ENCODE results near the gene MYO18B.
A peak's percentile ranks its signal among the peaks of the same experiment; 100 is the strongest.

The MYO18B gene

DNA sequence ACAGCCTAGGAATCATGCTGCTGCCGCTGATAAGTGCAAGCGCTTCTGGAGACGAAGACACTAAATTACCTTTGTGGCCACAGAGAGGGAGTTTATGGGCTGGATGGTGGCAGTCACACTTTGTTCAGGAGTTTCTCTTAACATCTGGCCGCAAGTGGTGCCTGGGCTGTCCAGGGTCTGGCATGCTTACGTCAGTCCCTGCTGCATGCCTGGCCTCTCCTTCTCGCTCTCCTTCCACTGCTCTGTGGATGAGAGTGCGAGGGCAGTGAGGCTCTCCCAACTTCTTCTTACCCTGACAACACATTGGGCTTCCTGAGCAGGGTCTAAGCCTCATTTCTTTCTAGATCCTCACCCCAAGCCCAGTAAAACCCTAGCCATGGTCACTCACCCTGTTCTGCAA lies 266.6 kb downstream of the MYO18B start:
- DNase-seq, result no peak

DNA sequence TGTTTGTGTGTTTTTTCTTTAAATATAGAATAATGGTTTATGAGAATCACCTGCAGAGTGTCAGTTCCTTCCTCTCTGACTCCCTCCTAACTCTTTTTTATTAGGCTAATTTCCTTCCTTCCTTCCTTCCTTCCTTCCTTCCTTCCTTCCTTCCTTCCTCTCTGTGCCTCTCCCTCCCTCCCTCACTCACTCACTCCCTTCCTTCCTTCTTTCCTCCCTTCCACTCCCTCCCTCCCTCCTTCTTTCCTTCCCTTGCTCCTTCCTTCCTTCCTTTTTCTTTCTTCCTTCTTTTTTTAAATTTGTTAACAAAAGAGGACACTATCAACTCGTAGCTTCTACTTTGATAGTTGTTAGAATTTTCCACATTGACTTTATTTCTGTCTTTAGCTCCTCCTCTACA lies 274.9 kb downstream of the MYO18B start:
- no peak for DNase-seq

DNA sequence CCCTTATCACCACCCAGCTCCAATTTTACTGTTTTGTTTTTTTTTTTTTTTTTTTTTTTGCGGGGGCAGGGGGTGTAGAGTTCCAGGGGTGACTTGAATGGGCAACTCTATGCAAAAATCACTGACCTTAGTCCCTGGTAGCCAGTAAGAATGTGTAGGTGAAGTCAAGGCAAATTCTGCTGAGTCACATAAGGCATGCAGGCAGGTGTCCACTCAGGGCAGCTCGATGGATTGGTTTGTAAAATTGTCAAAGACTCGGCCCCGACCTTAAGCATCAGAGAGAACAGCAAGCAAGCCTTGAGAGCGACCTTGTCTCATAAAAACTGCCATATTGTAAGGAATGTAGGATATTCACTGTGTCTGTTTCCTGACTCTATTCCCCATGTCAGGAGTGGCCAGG lies 275.9 kb downstream of the MYO18B start:
- DNase-seq, result no peak

DNA sequence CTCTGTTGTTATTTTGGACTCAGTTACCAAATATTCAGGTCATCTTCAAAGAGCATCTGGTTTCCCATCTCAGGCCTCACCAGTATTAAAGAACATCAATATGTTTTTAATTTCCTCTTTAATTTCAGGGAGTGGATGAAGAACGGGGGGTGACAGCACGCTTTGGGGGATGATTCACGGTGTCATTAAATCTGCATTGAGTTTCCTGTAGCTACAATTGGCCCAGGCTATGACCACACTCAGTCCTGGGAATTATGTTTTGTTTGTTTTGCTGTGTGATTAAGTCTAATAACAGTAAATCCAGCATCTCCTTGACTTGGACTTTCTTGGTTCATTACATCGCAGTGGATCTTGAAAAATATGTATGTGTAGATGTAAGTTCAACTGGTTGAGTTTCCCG lies 277.6 kb downstream of the MYO18B start:
- DNase-seq, result no peak

DNA sequence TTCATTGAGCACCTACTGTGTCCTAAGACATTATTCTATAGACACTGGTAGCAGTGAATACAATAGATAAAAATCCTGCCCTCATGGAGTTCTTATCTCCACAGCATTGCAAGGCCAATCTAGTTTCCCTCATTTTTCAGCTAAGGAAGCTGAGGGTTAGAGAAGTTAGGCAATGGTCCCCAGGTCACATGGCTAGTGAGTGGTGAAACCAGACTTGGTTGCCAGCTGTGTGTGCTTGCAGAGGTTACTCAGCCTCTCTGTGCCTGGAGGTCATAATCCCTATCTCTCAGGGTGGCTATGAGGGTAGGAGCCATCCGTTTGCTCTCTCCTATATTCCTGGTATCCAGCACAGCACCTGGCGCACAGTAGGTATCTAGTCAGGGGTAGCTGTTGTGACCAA lies 279.5 kb downstream of the MYO18B start:
- DNase-seq, result no peak

DNA sequence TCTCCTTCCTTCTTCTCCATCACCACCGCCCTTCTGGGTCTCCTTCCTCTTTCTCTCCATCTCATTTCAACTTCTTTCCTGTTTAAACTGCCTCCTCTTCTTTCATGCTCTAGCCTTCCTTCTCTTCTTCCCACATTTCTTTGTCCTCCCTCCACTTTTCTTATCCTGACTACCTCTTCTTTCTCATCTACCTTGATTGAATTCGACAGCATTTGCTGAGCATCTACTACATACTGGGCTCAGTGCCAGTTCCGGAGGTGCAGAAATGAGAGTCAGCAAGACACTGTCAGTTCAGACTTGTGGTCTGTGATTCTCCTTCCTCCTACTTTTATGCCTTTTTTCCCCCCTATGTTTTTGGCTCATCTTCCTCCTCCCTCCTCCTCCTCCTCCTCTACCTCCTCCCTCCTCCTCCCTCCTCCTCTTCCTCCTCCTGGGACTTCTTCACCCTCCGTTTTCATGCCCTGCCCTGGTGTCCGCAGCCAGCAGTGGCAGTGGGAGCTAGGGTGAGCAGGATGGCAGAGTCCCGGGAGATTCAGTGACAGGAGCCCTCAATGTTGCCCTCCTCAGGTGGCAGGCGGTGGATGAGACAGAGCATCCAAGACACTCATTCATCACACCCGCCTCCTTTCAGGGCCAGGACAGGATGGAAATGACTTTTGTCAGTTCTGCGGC lies 281.3 kb downstream of the MYO18B start:
- DNase-seq, result no peak

DNA sequence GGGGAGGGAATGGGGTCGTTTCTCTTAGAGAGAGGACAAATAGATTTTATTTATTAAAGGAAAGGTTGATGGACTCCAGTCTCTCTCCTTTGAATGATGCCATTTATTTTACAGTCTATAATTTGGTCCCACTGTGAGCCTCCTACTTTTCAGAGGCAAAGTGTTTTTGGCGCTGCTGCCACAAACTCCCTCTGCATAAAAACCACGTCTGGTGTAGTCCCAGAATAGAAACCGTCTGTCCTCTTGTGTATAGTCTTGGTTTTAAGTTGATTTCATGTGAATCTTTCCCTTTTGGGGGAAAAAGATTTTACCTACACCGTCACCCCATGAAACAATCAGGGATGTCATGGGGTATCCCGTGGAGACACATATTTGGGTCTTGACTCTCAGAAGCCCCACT lies 283.6 kb downstream of the MYO18B start:
- DNase-seq, result no peak

DNA sequence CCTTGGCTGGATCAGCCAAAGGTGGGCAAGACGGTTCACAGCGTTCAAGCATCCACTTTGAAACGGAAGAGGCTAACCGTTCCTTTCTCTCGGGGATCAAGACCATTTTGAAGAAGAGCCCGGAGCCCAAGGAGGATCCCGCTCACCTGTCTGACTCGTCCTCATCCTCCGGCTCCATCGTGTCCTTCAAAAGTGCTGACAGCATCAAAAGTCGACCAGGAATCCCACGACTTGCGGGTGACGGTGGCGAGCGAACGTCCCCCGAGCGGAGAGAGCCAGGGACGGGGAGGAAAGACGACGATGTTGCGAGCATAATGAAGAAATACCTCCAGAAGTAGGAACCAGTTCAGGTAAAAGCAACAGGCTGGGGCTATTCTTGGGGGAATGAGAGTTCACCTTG lies 285.4 kb downstream of the MYO18B start:
- no peak for DNase-seq

DNA sequence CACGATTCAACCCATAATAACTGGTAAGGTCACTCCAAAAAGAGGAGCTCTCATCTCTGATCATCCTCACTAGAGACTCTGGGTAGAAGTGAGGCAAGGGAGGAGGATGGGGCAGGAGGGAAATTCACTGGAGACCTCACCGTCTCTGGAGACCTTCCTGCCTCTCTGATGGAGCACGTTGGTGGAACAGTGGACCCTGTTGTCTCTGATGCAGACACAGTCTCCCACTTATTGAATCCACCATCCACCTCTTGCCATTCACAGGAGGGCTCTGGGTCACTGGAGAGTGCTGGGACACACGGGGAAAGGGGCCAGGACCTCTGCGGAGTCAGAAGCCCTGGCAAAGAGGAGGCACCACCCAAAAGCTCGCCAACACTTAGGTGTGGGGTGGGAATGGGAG lies 289.7 kb downstream of the MYO18B start:
- DNase-seq, result no peak

DNA sequence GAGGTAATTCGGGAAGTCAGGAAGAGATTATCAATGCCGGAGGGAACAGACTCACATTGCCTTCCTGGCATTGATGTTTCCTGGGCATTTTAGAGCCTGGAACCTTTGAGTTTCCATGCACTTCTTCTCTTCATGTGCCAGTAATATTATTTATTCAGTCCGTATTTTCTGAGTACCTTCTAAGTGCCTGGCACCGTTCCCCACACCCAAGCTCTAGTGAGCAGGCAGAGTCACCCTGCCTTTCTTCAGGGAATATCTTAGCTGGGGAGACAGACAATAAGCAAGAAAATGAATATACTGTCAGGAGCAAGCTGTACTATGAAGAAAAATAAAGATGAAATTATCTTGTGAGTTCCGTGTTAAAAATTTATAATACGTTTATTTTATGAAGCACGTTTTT lies 291.1 kb downstream of the MYO18B start:
- no peak for DNase-seq

DNA sequence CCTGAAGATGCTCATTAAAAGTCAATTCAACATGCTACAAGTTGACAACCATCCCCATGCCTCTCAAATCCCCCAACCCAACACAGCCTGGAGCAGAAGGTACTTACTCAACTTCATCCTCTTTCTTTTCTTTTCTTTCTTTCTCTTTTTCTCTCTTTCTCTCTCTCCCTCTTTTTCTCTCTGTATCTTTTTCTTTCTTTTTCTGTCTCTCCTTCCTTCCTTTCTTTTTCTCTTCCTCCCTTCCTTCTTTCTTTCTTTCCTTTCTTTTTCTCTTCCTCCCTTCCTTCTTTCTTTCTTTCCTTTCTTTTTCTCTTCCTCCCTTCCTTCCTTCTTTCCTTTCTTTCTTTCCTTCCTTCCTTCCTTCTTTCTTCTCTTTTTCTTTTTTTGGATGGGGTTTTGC lies 291.6 kb downstream of the MYO18B start:
- no peak for DNase-seq

DNA sequence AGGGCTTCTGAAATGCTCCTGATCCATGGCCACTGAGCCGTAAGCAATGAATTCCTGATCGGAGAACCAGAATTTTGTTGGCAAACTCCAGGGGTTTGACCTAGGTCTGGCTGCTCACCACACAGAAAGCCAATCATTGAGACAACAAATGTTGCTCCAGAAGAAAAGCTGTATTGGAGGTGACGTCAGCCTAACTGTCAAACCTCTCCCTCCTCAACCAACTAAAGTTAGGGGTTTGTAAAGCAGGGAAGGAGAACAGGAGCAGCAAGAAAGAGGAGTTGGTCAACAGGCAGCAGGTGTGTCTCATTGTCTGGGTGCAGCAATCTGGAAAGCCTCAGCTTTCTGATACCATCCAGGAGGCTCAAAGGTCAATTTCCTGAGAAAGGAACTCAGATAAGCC lies 293.5 kb downstream of the MYO18B start:
- DNase-seq, result no peak

DNA sequence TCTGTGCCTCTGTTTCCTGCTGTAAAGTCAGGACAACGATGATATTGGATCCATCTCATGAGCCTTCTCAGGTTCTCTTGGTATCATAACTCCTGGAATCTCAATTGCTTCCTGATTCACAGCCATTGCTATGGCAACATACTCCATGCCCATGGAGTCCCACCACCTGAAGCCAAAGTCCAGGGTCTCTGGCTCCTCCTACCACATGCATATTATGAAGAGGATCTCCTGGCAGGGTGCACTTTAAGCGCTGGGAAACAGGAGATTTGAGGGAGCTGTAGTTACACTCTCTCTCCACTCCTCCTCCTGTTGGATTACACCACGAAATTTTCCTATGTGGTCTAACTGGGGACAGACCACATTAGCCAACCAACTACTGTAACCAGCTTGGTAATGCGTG lies 296.4 kb downstream of the MYO18B start:
- peak; percentile 70 for DNase-seq

DNA sequence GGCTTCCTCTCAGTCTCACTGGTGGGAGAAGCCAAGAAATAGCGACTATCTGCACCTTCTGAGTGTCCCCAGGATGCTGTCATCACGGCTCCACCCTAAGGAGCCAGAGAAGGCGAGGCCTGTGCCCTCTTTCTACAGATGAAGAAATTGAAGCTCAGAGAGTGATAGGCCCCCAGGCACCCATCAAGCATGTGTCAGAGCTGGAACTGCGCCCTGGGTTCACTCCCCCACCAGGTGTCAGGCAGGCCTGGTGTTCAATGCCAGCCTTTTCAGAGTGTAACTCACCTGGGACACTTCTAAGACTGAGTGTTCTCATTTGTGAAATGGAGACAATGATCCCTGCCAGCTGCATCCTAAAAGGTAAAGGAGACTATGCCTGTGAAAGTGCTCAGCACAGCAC lies 299.9 kb downstream of the MYO18B start:
- DNase-seq, result no peak

DNA sequence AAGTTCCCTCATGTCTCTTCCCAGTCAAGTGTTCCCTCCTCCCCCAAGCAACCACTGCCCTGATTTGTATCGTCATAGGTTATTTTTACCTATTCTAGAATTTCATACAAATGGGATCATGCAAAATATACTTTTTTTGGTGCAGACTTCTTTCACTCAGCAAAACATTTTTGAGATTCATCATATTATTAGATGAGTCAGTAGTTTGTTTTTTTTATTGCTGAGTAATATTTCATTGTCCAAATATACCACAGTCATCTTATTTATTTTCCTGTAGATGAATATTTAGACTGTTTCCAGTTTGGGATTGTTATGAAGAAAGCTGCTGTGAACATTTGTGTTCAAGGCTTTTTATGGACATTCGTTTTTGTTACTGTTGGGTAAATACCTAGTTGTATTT lies 301.0 kb downstream of the MYO18B start:
- DNase-seq, result no peak

DNA sequence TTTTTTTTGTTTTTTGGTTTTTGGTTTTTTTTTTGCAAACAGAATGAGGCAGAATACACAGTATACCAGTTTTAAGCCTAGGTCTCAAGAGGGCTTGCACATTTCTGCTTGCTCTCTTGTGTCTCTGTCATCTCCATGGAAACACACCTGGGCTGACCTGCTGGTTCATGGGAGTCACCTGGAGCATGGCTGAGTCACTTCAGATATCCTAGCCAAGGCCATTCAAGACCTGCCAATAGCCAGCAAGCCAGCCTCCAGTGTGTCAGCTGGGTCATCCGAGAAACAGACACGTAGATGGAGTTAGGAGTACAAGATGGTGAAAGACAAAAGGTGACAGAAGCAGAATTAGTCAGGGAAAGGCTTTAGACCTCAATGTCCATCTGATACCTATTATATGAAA lies 303.1 kb downstream of the MYO18B start:
- no peak for DNase-seq

DNA sequence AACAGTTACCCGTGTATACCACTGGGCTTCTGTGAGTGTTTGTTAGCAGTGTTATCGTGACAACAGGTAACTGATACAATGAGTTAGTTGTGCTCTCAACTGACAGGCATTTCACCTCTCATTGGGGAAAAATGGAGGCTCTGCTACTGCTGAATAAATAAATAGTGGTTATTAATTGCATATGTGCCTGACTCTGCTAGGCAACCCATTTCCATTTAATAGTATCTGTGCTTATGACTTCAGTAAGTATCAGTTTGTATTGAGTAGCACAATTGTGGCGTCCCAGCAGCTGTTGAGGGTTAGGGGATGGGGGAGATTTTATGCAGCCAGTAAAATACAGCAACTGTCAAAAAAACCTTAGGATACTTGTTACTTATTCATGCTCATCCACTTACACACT lies 303.9 kb downstream of the MYO18B start:
- no peak for DNase-seq

DNA sequence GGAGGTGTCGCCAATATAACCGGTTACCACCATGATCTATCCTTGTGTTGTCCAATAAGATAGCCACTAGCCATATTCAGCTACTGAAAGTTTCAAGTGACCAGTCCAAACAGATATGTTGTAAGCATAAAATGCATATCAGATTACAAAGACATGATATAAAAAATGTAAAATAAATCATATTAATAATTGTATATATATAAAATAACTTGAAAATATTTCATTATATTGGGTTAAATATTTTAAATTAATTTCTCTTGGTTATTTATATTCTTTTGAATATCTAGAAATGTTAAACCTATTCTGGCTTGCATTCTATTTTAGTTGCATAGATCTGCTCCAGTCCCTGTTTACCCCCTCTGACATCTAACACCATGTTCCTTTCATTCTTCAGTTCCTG lies 305.5 kb downstream of the MYO18B start:
- no peak for DNase-seq

DNA sequence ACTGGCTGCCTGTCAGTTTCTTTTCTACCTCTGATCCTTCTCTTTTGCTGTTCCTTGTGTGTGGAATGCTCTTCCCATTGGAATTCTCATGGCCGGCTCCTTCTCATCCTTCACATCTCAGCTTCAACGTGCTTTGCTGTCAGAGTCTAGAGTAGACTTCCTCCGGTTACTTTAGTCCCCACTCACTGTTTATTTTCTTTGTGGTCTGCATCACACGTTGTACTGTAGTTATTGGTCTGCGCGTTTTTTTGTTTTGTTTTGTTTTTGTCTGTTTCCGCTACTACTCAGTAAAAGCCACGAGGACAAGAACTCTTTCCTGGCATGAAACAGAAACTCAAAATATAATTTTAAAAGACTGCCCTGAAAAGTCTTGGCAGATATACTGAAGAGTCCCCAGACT lies 305.9 kb downstream of the MYO18B start:
- no peak for DNase-seq

DNA sequence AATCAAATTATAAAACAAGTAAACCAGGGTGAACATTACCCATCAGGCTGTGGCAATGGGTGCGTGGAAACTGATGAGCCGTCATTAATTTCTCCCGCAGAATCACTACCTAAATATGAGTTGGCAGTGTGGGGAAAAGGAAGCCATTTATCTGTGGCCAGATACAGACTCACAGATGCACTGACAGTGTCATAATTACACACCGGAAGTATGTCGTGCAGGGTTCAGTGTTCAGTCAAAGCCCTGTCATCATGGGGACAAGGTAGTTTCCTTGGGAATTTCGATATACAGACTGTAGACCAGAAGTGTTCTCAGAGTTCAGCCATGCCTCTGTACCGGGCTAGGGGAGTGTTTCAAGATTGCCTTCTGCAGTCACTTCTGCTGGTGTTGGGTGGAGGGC lies 308.1 kb downstream of the MYO18B start:
- no peak for DNase-seq

DNA sequence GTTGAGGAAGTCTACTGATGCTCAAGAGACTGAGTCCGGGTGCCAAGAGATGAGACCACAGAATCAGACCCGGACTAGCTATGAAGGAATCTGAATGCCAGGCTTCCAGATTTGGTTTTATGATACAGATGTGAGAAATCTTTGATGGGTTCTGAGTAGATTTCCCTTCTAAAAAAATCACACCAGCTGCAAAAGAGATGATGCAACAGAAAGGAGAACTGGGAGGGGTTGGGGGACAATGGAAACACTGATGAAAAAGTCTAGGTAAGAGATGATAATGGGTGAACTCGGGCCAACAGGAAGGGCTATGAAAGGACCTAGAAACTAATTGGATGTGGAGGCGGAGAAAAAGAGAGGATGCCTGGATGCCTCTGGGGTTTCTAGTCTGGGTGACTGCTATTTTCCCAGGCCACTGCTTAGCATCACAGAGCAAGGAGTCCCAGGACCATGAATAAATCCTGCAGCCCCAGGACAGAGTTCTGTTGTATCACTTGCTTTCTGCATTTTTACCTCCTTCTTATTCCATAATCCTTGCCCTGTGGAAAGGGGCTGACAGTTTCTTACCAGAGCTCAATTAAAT lies 311.8 kb downstream of the MYO18B start:
- no peak for DNase-seq

DNA sequence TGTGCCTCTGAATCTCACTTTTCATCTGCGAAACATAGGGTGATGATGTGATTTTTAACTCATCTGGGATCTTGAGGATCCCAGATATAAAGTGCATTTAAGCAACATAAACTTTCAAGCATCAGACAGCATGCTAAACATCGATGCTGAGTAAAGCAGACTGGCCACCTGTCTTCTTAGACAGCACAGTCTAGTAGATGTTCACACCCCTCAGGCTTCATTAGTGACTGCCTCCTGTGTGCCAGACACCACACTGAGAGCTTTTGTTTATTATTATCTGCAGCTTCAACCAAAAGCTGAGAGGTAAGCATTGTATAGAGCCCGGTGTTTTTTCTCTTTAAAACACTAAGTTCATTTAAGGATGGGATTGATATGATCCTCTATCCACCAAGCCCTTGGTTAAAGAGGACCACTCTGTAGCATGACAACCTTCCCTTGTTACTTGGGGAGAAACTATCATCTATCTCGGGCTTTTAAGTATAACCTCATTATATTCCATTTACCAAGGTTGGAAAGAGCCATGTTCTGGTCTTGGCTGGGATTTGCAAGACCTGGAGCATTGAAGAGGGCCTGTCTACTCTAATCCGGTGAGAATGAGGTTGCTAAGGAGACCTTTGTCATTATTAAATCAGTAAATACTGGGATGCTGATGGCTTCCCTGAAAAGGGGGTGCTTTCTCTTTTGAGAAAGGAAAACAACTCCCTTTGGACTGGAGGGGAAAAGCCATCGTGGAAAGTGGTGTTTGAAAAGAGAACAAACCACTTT lies 313.0 kb downstream of the MYO18B start:
- DNase-seq, result no peak

DNA sequence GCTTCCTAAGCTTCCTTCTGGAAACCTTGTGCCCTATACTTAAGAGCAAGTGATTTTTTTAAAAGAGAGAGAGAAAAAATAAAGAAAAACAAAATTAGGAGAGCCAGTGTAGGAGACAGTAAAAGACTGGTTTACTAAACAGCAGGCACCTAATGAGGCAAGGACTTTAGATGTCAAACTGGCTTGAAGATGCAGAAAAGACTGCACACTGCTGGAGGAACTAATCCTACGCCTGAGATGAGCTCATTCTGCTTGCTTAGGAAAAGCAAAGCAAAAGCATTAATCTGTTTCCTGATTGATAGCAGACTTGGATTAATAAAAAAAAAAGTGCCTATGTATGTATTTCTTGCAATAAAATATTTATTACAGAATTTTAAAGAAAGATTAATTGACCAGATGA lies 313.7 kb downstream of the MYO18B start:
- DNase-seq, result no peak

DNA sequence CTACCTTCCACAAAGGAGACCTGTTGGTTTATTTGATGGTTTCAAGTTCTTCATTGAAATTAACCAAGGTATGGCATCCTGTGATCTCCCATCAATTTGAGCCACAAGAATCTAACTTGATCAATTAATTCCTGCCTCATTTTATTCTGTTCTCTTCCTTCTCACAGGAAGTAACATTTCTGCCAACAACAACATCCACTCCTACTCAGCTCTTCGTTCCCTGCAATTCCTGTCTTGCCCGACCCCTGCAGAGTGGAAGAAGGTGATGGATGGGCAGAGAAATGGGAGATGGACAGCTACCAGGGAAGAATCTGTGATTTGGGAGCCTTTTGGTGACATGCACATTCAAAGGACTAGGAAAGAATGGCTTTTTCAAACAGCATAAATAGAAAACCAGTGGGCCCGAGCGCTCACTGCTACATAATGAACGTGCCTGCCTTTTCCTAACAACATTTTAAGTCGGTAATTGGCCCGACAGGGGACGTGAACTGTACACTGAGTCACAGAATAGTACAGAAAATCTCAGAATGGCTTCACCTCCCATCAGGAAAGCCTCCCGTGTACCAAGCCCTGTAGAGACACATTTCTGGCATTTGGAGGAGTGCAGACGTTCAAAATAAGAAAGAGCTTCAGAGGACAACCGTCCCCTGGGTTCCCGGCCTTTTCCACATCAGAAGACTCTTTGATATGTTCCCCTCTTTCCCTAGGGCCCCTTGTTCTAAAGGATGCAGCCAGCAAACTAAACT lies 314.6 kb downstream of the MYO18B start:
- no peak for DNase-seq
